ENCODE measurements around the gene EHBP1.

Gene EHBP1

DNA sequence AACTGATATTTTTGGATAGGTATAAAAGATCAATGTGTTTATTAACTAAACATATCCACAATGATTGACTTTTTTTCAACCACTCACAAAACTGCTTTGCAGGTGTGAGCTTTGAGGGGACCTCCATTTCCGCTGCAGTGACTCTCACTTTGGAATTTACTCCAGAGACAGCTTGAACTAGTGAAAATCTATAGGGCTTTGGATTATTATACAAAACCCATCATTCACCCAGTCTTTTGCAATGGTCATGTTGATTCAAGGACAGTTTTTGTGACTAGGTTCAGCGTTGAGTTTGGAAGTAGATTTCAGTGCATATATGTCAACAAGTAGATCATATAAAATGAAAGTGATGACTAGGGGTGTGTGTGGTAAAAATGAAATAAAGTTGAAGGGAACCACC, 87.7 kb downstream of the EHBP1 start:
- Histone ChIP-seq H3K36me3 (ENCODE audit: control insufficient read depth, insufficient read depth, low read length) (no peaks in the 10 kb centered on the region), H3K9me3 (ENCODE audit: control insufficient read depth, insufficient read depth, low read length) (no peaks in the 10 kb centered on the region), H3K4me3 (ENCODE audit: low read depth, low read length) (no peak overlapping the region), H3K27me3 (ENCODE audit: control insufficient read depth, insufficient read depth, low read length) (no peaks in the 10 kb centered on the region), H3K4me1 (ENCODE audit: control insufficient read depth, insufficient read depth, low read length) (no peaks in the 10 kb centered on the region), H3K9ac (ENCODE audit: low read depth, low read length) (no peak overlapping the region)

DNA sequence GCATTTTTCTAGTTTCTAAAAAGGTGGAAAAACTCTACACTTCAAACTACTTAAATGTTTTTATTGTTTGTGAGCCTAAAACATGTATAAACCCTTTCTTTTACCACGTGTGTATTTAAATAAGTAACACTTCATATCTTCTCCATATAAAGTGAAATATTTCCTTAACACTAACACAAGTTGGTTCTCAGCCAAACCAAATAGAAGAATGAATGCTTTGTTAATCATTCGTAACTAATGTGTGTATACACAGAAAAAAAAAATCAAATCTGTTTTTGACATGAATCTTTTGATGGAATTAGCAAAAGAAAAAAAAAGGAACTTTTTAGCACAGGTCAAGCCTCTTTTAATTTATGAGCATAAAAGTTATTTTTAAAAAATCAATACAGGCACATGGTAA, 89.3 kb downstream of the EHBP1 start:
- no peak overlapping the region for H3K4me3 ChIP-seq (ENCODE audit: low read depth, low read length)
- H3K27me3 ChIP-seq (ENCODE audit: control insufficient read depth, insufficient read depth, low read length): no peaks in the 10 kb centered on the region
- H3K9me3 ChIP-seq (ENCODE audit: control insufficient read depth, insufficient read depth, low read length): no peaks in the 10 kb centered on the region
- H3K9ac ChIP-seq (ENCODE audit: low read depth, low read length): no peak overlapping the region
- no peaks in the 10 kb centered on the region for H3K4me1 ChIP-seq (ENCODE audit: control insufficient read depth, insufficient read depth, low read length)
- no peaks in the 10 kb centered on the region for H3K36me3 ChIP-seq (ENCODE audit: control insufficient read depth, insufficient read depth, low read length)

DNA sequence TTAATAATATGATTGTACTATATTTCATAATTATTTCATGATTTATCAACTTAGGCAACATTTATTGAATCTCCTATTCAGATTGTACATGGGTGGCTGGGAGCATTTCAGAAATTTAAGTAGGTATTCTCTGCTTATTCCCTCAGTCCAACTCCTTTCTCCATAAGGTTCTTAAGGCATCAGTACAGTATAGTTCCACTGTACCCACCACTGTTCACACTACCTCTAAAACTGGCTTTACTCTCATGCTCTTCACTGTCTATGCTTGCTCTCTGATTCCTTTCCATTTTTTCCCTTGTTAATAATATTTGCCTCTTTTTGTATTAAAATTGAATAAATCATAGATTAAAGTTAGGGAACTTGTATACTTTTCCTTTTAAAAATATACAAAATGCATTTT, 89.8 kb downstream of the EHBP1 start:
- Histone ChIP-seq H3K27me3 (ENCODE audit: control insufficient read depth, insufficient read depth, low read length) (no peaks in the 10 kb centered on the region), H3K9me3 (ENCODE audit: control insufficient read depth, insufficient read depth, low read length) (no peaks in the 10 kb centered on the region), H3K4me3 (ENCODE audit: low read depth, low read length) (no peak overlapping the region), H3K36me3 (ENCODE audit: control insufficient read depth, insufficient read depth, low read length) (no peaks in the 10 kb centered on the region), H3K9ac (ENCODE audit: low read depth, low read length) (no peak overlapping the region), H3K4me1 (ENCODE audit: control insufficient read depth, insufficient read depth, low read length) (no peaks in the 10 kb centered on the region)

DNA sequence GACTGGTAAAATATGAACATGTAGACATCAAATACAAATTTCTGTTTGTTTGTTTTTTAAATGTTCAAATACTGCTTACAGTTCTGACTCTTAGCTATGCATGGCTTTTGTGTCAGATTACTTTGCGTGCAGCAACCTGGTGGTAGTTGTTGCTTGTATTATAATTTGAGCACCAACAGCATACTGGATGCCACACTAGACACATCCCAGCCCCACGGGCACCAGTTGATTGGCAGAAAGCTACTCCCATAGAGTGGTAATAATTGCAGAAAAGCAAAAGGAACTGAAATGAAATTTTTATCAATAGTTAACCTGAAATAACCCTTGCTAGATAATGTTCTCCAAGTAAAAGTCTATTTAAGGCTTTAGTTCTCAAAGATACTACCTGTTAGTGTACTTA, 91.6 kb downstream of the EHBP1 start:
- H3K4me1 ChIP-seq (ENCODE audit: control insufficient read depth, insufficient read depth, low read length): no peaks in the 10 kb centered on the region

DNA sequence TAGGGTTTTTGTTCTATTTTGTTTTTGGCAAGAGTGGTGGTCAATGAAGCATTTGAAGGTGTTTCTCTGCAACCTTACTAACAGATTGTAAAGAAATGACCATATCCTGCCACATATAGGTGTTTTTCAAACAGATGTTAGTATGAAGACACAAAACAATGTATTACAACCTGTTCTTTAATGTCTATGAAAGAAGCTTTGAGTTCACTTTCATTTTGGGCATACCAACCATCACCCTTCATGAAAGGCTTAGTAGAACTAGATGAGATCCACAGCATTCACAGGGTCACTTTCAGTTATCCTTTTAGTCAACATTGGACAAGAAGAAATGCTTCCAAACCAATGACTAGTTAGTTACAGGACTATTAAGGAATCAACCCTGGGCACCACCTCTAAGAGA, 95.1 kb downstream of the EHBP1 start:
- Histone ChIP-seq H3K9me3 (ENCODE audit: control insufficient read depth, insufficient read depth, low read length) (no peaks in the 10 kb centered on the region), H3K36me3 (ENCODE audit: control insufficient read depth, insufficient read depth, low read length) (no peaks in the 10 kb centered on the region), H3K4me3 (ENCODE audit: low read depth, low read length) (no peak overlapping the region), H3K27me3 (ENCODE audit: control insufficient read depth, insufficient read depth, low read length) (no peaks in the 10 kb centered on the region), H3K9ac (ENCODE audit: low read depth, low read length) (no peak overlapping the region), H3K4me1 (ENCODE audit: control insufficient read depth, insufficient read depth, low read length) (no peaks in the 10 kb centered on the region)

More for the DNA sequence above, 91.6 kb downstream of the EHBP1 start:
- Histone ChIP-seq H3K4me3 (ENCODE audit: low read depth, low read length) (no peak overlapping the region), H3K9ac (ENCODE audit: low read depth, low read length) (no peak overlapping the region), H3K9me3 (ENCODE audit: control insufficient read depth, insufficient read depth, low read length) (no peaks in the 10 kb centered on the region), H3K36me3 (ENCODE audit: control insufficient read depth, insufficient read depth, low read length) (no peaks in the 10 kb centered on the region), H3K27me3 (ENCODE audit: control insufficient read depth, insufficient read depth, low read length) (no peaks in the 10 kb centered on the region)

DNA sequence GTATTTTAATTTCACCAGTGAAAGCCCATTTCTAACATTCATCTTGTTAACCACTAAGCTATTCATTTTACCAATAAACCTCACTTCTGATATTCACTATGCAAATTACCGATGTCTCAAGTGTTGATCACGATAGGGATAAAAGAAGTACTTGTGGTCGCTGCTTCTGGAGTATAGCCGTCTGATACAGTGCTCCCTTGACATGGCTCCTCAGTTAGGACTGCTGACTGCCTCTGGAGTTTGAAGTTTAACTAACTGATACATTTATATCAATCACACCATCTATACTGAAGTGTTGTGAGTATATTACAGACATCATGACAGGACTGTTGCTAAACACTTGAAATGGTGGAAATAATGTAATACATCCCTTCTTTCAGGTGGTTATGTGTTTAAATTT, 95.6 kb downstream of the EHBP1 start:
- H3K9me3 ChIP-seq (ENCODE audit: control insufficient read depth, insufficient read depth, low read length): no peaks in the 10 kb centered on the region
- no peaks in the 10 kb centered on the region for H3K4me1 ChIP-seq (ENCODE audit: control insufficient read depth, insufficient read depth, low read length)
- H3K4me3 ChIP-seq (ENCODE audit: low read depth, low read length): no peak overlapping the region
- no peaks in the 10 kb centered on the region for H3K36me3 ChIP-seq (ENCODE audit: control insufficient read depth, insufficient read depth, low read length)
- no peaks in the 10 kb centered on the region for H3K27me3 ChIP-seq (ENCODE audit: control insufficient read depth, insufficient read depth, low read length)
- no peak overlapping the region for H3K9ac ChIP-seq (ENCODE audit: low read depth, low read length)

DNA sequence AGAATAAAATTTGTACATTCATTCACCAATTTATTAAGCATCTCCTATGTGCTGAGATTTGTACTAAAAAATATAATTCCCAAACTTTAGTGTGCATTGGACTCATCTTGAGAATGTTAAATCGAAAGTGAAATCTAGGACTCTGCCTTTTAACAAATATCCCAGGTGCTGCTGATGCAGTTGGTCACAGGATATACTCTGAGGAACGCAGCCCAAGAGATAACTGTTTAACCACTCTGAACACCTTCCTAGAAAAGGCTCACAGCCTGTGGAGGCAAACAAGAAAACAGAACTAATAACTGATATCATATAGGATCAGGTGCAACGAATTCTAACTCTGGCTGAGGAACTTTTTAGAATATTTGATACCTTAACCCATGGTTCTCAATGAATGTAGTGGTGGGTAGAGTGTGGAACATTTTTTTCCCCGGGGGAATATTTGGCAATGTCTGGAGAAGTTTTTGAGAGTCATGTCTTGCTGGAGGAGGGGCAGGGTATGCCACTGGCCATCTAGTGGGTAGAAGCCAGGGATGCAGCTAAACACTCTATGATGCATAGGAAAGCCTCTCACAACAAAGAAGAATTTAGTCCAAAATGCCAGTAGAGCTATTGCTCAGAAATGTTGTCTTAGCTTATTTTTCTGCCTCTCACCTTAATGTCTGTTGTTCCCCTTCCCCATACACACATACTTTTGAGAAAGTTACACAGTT, 96.5 kb downstream of the EHBP1 start:
- Histone ChIP-seq H3K9ac (ENCODE audit: low read depth, low read length) (no peak overlapping the region), H3K4me1 (ENCODE audit: control insufficient read depth, insufficient read depth, low read length) (no peaks in the 10 kb centered on the region), H3K9me3 (ENCODE audit: control insufficient read depth, insufficient read depth, low read length) (no peaks in the 10 kb centered on the region), H3K36me3 (ENCODE audit: control insufficient read depth, insufficient read depth, low read length) (no peaks in the 10 kb centered on the region), H3K4me3 (ENCODE audit: low read depth, low read length) (no peak overlapping the region), H3K27me3 (ENCODE audit: control insufficient read depth, insufficient read depth, low read length) (no peaks in the 10 kb centered on the region)

DNA sequence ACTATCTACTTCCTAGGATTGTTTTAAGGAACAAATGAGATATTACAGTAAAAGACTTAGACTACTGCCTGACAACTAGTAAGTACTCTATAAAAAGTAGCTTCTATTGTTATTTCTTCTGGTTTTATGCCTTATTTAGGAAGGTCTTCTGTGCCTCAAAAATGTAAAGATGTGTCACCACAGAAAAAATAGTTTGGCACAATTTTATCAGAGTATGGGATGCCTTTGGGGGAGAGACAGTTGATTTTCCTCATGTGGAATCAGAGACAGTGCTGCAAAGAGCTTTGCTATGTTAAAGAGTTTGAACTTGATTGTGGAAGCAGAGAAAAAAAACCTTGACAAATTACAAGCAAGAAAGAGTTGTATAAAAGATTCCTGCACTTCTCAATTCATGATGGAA, 98.4 kb downstream of the EHBP1 start:
- Histone ChIP-seq H3K4me3 (ENCODE audit: low read depth, low read length) (no peak overlapping the region), H3K36me3 (ENCODE audit: control insufficient read depth, insufficient read depth, low read length) (no peaks in the 10 kb centered on the region), H3K4me1 (ENCODE audit: control insufficient read depth, insufficient read depth, low read length) (no peaks in the 10 kb centered on the region), H3K9me3 (ENCODE audit: control insufficient read depth, insufficient read depth, low read length) (no peaks in the 10 kb centered on the region), H3K9ac (ENCODE audit: low read depth, low read length) (no peak overlapping the region), H3K27me3 (ENCODE audit: control insufficient read depth, insufficient read depth, low read length) (no peaks in the 10 kb centered on the region)

DNA sequence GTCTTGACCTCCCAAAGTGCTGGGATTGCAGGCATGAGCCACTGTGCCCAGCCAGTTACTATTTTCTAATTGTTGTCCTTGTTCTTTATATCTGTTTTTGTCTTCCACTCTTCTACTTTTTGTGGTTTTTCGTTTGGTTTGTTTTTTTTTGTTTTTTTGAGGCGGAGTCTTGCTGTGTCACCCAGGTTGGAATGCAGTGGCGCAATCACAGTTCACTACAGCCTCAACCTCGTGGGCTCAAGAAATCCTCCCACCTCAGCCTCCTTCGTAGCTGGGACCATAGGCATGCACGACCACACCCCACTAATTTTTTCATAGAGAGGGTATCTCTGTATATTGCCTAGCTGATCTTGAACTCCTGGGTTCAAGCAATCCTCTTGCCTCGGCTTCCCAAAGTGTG, 100.7 kb downstream of the EHBP1 start:
- no peaks in the 10 kb centered on the region for H3K4me1 ChIP-seq (ENCODE audit: control insufficient read depth, insufficient read depth, low read length)
- no peak overlapping the region for H3K4me3 ChIP-seq (ENCODE audit: low read depth, low read length)
- H3K36me3 ChIP-seq (ENCODE audit: control insufficient read depth, insufficient read depth, low read length): no peaks in the 10 kb centered on the region
- no peaks in the 10 kb centered on the region for H3K9me3 ChIP-seq (ENCODE audit: control insufficient read depth, insufficient read depth, low read length)
- no peak overlapping the region for H3K9ac ChIP-seq (ENCODE audit: low read depth, low read length)
- no peaks in the 10 kb centered on the region for H3K27me3 ChIP-seq (ENCODE audit: control insufficient read depth, insufficient read depth, low read length)

DNA sequence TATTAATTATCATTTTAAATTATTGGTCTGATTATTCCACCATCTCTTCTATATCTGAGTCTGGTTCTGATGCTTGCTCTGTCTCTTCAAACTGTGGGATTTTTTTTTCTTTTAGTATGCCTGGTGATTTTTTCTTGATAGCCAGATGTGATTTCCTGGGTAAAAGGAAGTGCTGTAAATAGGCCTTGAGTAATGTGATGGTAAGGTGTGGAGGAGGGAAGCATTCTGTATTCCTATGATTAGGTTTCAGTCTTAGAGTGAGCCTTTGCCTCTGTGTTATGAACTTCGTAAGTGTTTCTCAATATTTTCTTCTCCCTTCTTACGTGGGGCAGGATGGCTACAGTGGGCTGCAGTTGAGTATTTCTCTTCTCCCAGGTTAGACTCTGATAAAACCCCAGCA, 103.0 kb downstream of the EHBP1 start:
- Histone ChIP-seq H3K9me3 (ENCODE audit: control insufficient read depth, insufficient read depth, low read length) (no peaks in the 10 kb centered on the region), H3K4me1 (ENCODE audit: control insufficient read depth, insufficient read depth, low read length) (no peaks in the 10 kb centered on the region), H3K27me3 (ENCODE audit: control insufficient read depth, insufficient read depth, low read length) (no peaks in the 10 kb centered on the region), H3K9ac (ENCODE audit: low read depth, low read length) (no peak overlapping the region), H3K4me3 (ENCODE audit: low read depth, low read length) (no peak overlapping the region), H3K36me3 (ENCODE audit: control insufficient read depth, insufficient read depth, low read length) (no peaks in the 10 kb centered on the region)

DNA sequence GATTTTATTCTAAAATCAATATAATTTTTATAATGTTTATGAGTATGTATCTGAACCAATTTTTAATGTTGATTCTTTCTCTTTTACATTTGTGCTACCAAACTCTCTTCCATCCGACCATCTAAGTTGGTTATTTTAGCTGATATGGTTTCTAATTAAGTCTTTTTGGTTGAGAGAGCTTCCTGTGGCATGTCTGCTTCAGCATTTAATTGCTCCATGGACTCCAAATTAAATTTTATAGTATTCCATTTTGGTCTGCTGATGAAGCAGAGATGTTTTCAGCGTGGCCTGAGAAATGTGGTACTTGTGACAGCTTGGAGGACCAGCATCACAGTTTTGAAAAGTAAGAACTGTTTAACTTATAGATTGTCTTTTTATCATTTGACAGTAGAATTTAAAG, 105.6 kb downstream of the EHBP1 start:
- Histone ChIP-seq H3K36me3 (ENCODE audit: control insufficient read depth, insufficient read depth, low read length) (no peaks in the 10 kb centered on the region), H3K4me1 (ENCODE audit: control insufficient read depth, insufficient read depth, low read length) (no peaks in the 10 kb centered on the region), H3K27me3 (ENCODE audit: control insufficient read depth, insufficient read depth, low read length) (no peaks in the 10 kb centered on the region), H3K4me3 (ENCODE audit: low read depth, low read length) (no peak overlapping the region), H3K9me3 (ENCODE audit: control insufficient read depth, insufficient read depth, low read length) (no peaks in the 10 kb centered on the region), H3K9ac (ENCODE audit: low read depth, low read length) (no peak overlapping the region)

DNA sequence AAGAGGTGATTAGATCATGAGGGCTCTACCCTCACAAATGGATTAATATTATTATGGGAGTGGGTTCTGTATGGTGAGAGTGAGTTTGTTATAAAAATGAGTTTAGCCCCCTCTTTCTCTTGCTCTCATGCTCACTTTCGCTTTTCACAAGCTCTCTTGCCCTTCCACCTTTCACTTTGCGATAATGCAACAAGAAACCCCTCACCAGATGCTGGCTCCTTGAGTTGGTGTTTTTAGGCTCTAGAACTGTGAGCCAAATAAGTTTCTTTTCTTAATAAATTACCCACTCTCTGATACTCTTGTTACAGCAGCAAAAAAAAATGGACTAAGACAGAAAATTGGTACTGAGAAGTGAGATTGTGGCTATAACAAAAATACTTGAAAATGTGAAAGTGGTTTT, 106.5 kb downstream of the EHBP1 start:
- Histone ChIP-seq H3K4me1 (ENCODE audit: control insufficient read depth, insufficient read depth, low read length) (no peaks in the 10 kb centered on the region), H3K4me3 (ENCODE audit: low read depth, low read length) (no peak overlapping the region), H3K9ac (ENCODE audit: low read depth, low read length) (no peak overlapping the region), H3K36me3 (ENCODE audit: control insufficient read depth, insufficient read depth, low read length) (no peaks in the 10 kb centered on the region), H3K27me3 (ENCODE audit: control insufficient read depth, insufficient read depth, low read length) (no peaks in the 10 kb centered on the region), H3K9me3 (ENCODE audit: control insufficient read depth, insufficient read depth, low read length) (no peaks in the 10 kb centered on the region)
